Skeletal muscle cell (primary cell): ENCODE measurements around the gene MAD2L1.

ENCODE experiments used
- DNase-seq: peaks from one replicate; pipeline ENCODE4 v3.0.0-alpha.2; 2010; ENCODE audit warnings: low read depth
- H3K4me3 ChIP-seq: 2 replicates; pipeline ENCODE4 v1.5.1; 2011; ENCODE audit warnings: low read depth, mild to moderate bottlenecking, control low read depth, low read length, moderate library complexity

MAD2L1 gene

GRCh38 chr4:120007896-120008436 lies 58.7 kb downstream of the MAD2L1 start:
- DNase-seq, result no peak
- no peak overlapping the region for H3K4me3 ChIP-seq

GRCh38 chr4:120007191-120007871 lies 59.3 kb downstream of the MAD2L1 start:
- no peak overlapping the region for H3K4me3 ChIP-seq
- DNase-seq, result peak; percentile 76
